ENCODE measurements around the gene ARHGAP6.

Gene ARHGAP6

GRCh38 chrX:11558972-11559371 lies 106.7 kb downstream of the ARHGAP6 start:
- Histone ChIP-seq H3K9ac (ENCODE audit: low read length in 5 of 5) (no peak overlapping the region), H3K4me3 (ENCODE audit: low read depth in 1 of 5, low read length in 5 of 5) (no peak overlapping the region), H3K27me3 (ENCODE audit: control insufficient read depth in 5 of 5, insufficient read depth in 4 of 5, low read length in 5 of 5) (peaks cover 0 to 6% (median 0%) of the 10 kb centered on the region in 5 donors)

GRCh38 chrX:11557120-11557519 lies 108.6 kb downstream of the ARHGAP6 start:
- Histone ChIP-seq H3K4me1 (ENCODE audit: control insufficient read depth in 5 of 5, insufficient read depth in 5 of 5, low read length in 5 of 5) (no peaks in the 10 kb centered on the region), H3K9ac (ENCODE audit: low read length in 5 of 5) (no peak overlapping the region), H3K9me3 (ENCODE audit: control insufficient read depth in 5 of 5, low read length in 5 of 5) (no peaks in the 10 kb centered on the region), H3K27ac (ENCODE audit: low read depth, low read length) (no peak overlapping the region), H3K36me3 (ENCODE audit: control insufficient read depth in 5 of 5, insufficient read depth in 5 of 5, low read length in 5 of 5) (no peaks in the 10 kb centered on the region), H3K4me3 (ENCODE audit: low read depth in 1 of 5, low read length in 5 of 5) (no peak overlapping the region), H3K27me3 (ENCODE audit: control insufficient read depth in 5 of 5, insufficient read depth in 4 of 5, low read length in 5 of 5) (peaks cover 0 to 6% (median 0%) of the 10 kb centered on the region in 5 donors)

More at GRCh38 chrX:11558972-11559371, 106.7 kb downstream of the ARHGAP6 start:
- H3K9me3 ChIP-seq (ENCODE audit: control insufficient read depth in 5 of 5, low read length in 5 of 5) = no peaks in the 10 kb centered on the region
- H3K36me3 ChIP-seq (ENCODE audit: control insufficient read depth in 5 of 5, insufficient read depth in 5 of 5, low read length in 5 of 5) = no peaks in the 10 kb centered on the region
- H3K4me1 ChIP-seq (ENCODE audit: control insufficient read depth in 5 of 5, insufficient read depth in 5 of 5, low read length in 5 of 5) = no peaks in the 10 kb centered on the region
- H3K27ac ChIP-seq (ENCODE audit: low read depth, low read length) = no peak overlapping the region

GRCh38 chrX:11555759-11556158 lies 110.0 kb downstream of the ARHGAP6 start:
- H3K9ac ChIP-seq (ENCODE audit: low read length in 5 of 5) = no peak overlapping the region
- no peaks in the 10 kb centered on the region for H3K36me3 ChIP-seq (ENCODE audit: control insufficient read depth in 5 of 5, insufficient read depth in 5 of 5, low read length in 5 of 5)
- no peaks in the 10 kb centered on the region for H3K4me1 ChIP-seq (ENCODE audit: control insufficient read depth in 5 of 5, insufficient read depth in 5 of 5, low read length in 5 of 5)
- no peaks in the 10 kb centered on the region for H3K9me3 ChIP-seq (ENCODE audit: control insufficient read depth in 5 of 5, low read length in 5 of 5)
- no peak overlapping the region for H3K4me3 ChIP-seq (ENCODE audit: low read depth in 1 of 5, low read length in 5 of 5)
- H3K27me3 ChIP-seq (ENCODE audit: control insufficient read depth in 5 of 5, insufficient read depth in 4 of 5, low read length in 5 of 5) = peaks cover 0 to 6% (median 0%) of the 10 kb centered on the region in 5 donors
- H3K27ac ChIP-seq (ENCODE audit: low read depth, low read length) = no peak overlapping the region

- H3K36me3 ChIP-seq (ENCODE audit: control insufficient read depth in 5 of 5, insufficient read depth in 5 of 5, low read length in 5 of 5) = no peaks in the 10 kb centered on the region
- H3K27ac ChIP-seq (ENCODE audit: low read depth, low read length) = no peak overlapping the region
- H3K9me3 ChIP-seq (ENCODE audit: control insufficient read depth in 5 of 5, low read length in 5 of 5) = peaks cover 0 to 2% (median 0%) of the 10 kb centered on the region in 5 donors
- no peak overlapping the region for H3K9ac ChIP-seq (ENCODE audit: low read length in 5 of 5)
- peaks cover 0 to 6% (median 0%) of the 10 kb centered on the region in 5 donors for H3K27me3 ChIP-seq (ENCODE audit: control insufficient read depth in 5 of 5, insufficient read depth in 4 of 5, low read length in 5 of 5)
- H3K4me1 ChIP-seq (ENCODE audit: control insufficient read depth in 5 of 5, insufficient read depth in 5 of 5, low read length in 5 of 5) = no peaks in the 10 kb centered on the region
- no peak overlapping the region for H3K4me3 ChIP-seq (ENCODE audit: low read depth in 1 of 5, low read length in 5 of 5)
Measured at GRCh38 chrX:11553594-11553993, 112.1 kb downstream of the ARHGAP6 start.

- H3K4me3 ChIP-seq (ENCODE audit: low read depth in 1 of 5, low read length in 5 of 5) = no peak overlapping the region
- peaks cover 0 to 9% (median 5%) of the 10 kb centered on the region in 5 donors for H3K9me3 ChIP-seq (ENCODE audit: control insufficient read depth in 5 of 5, low read length in 5 of 5)
- no peak overlapping the region for H3K9ac ChIP-seq (ENCODE audit: low read length in 5 of 5)
- H3K27me3 ChIP-seq (ENCODE audit: control insufficient read depth in 5 of 5, insufficient read depth in 4 of 5, low read length in 5 of 5) = peaks cover 0 to 1% (median 0%) of the 10 kb centered on the region in 5 donors
- H3K4me1 ChIP-seq (ENCODE audit: control insufficient read depth in 5 of 5, insufficient read depth in 5 of 5, low read length in 5 of 5) = no peaks in the 10 kb centered on the region
- no peaks in the 10 kb centered on the region for H3K36me3 ChIP-seq (ENCODE audit: control insufficient read depth in 5 of 5, insufficient read depth in 5 of 5, low read length in 5 of 5)
- no peak overlapping the region for H3K27ac ChIP-seq (ENCODE audit: low read depth, low read length)
Measured at GRCh38 chrX:11551151-11551550, 114.6 kb downstream of the ARHGAP6 start.

GRCh38 chrX:11546917-11547316 lies 118.8 kb downstream of the ARHGAP6 start:
- H3K27me3 ChIP-seq (ENCODE audit: control insufficient read depth in 5 of 5, insufficient read depth in 4 of 5, low read length in 5 of 5) = peaks cover 0 to 3% (median 0%) of the 10 kb centered on the region in 5 donors
- H3K27ac ChIP-seq (ENCODE audit: low read depth, low read length) = no peak overlapping the region
- H3K36me3 ChIP-seq (ENCODE audit: control insufficient read depth in 5 of 5, insufficient read depth in 5 of 5, low read length in 5 of 5) = no peaks in the 10 kb centered on the region
- no peaks in the 10 kb centered on the region for H3K4me1 ChIP-seq (ENCODE audit: control insufficient read depth in 5 of 5, insufficient read depth in 5 of 5, low read length in 5 of 5)
- H3K9ac ChIP-seq (ENCODE audit: low read length in 5 of 5) = no peak overlapping the region
- H3K9me3 ChIP-seq (ENCODE audit: control insufficient read depth in 5 of 5, low read length in 5 of 5) = peaks cover 0 to 9% (median 5%) of the 10 kb centered on the region in 5 donors
- H3K4me3 ChIP-seq (ENCODE audit: low read depth in 1 of 5, low read length in 5 of 5) = no peak overlapping the region

- Histone ChIP-seq H3K4me1 (ENCODE audit: control insufficient read depth in 5 of 5, insufficient read depth in 5 of 5, low read length in 5 of 5) (no peaks in the 10 kb centered on the region), H3K9ac (ENCODE audit: low read length in 5 of 5) (no peak overlapping the region), H3K9me3 (ENCODE audit: control insufficient read depth in 5 of 5, low read length in 5 of 5) (peaks cover 0 to 9% (median 5%) of the 10 kb centered on the region in 5 donors), H3K27ac (ENCODE audit: low read depth, low read length) (no peak overlapping the region), H3K4me3 (ENCODE audit: low read depth in 1 of 5, low read length in 5 of 5) (no peak overlapping the region), H3K36me3 (ENCODE audit: control insufficient read depth in 5 of 5, insufficient read depth in 5 of 5, low read length in 5 of 5) (no peaks in the 10 kb centered on the region), H3K27me3 (ENCODE audit: control insufficient read depth in 5 of 5, insufficient read depth in 4 of 5, low read length in 5 of 5) (peaks cover 0 to 11% (median 2%) of the 10 kb centered on the region in 5 donors)
Measured at GRCh38 chrX:11543249-11543648, 122.5 kb downstream of the ARHGAP6 start.

DNA sequence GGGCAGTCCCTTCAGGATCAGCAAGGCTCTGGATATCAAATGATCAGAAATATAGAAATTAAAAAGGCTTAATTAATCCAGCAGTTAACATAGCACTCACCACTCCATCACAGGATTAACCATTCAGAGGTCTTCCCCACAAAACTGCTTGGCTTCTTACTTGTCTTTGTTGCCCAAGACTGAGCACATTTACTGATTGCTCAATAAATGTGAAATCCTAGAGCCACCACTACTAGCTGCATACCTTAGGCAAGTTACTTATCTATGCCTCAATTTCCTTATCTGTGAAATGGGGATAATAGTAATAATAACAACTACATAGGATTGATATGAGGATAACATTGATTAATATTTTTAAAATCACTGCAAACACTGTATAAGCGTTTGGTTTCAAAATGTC lies 124.2 kb downstream of the ARHGAP6 start:
- Histone ChIP-seq H3K4me1 (ENCODE audit: control insufficient read depth in 5 of 5, insufficient read depth in 5 of 5, low read length in 5 of 5) (no peaks in the 10 kb centered on the region), H3K27ac (ENCODE audit: low read depth, low read length) (no peak overlapping the region), H3K9me3 (ENCODE audit: control insufficient read depth in 5 of 5, low read length in 5 of 5) (no peaks in the 10 kb centered on the region), H3K4me3 (ENCODE audit: low read depth in 1 of 5, low read length in 5 of 5) (no peak overlapping the region), H3K27me3 (ENCODE audit: control insufficient read depth in 5 of 5, insufficient read depth in 4 of 5, low read length in 5 of 5) (peaks cover 0 to 11% (median 2%) of the 10 kb centered on the region in 5 donors), H3K9ac (ENCODE audit: low read length in 5 of 5) (no peak overlapping the region), H3K36me3 (ENCODE audit: control insufficient read depth in 5 of 5, insufficient read depth in 5 of 5, low read length in 5 of 5) (no peaks in the 10 kb centered on the region)

DNA sequence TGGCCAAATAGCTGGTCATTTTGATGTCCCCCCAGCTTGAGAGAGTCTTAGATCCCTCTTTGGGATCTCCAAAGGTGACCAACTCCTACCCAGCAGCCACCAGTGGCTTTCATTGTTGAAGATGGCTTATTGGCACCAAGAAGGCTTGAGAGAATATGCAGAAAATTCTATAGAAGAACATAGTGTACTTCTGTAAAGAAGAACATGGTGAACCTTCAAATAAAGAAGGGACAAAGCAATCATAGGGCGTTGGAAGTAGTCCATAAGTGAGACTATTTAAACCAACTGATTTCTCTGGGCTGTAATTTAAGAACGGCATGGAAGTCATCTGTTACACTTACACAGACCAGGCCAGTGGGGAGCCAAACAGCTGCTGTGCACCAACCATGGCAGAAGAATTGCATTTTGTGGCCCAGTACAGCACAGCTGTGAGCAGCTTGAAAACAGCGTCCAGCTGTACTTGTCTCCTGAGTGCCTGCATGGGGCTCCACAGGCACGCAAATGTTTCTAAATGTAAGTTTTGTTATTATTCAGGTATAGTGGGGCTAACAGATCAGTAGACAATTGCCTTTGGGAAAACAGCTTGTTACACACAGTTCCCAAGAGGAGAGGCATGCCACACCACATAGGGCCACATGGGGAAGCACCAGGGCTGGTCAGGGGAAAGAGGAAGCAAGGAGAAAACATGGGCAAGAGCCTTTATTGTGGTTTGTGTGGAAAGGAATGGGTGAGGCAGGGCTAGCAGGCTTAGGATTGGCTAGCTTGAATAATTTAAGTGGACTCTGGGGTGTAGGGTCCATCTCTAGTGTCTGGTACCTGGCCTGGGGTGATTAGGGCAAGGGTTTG lies 125.0 kb downstream of the ARHGAP6 start:
- H3K4me1 ChIP-seq (ENCODE audit: control insufficient read depth in 5 of 5, insufficient read depth in 5 of 5, low read length in 5 of 5) = no peaks in the 10 kb centered on the region
- no peaks in the 10 kb centered on the region for H3K36me3 ChIP-seq (ENCODE audit: control insufficient read depth in 5 of 5, insufficient read depth in 5 of 5, low read length in 5 of 5)
- no peak overlapping the region for H3K27ac ChIP-seq (ENCODE audit: low read depth, low read length)
- no peak overlapping the region for H3K4me3 ChIP-seq (ENCODE audit: low read depth in 1 of 5, low read length in 5 of 5)
- peaks cover 0 to 16% (median 2%) of the 10 kb centered on the region in 5 donors for H3K27me3 ChIP-seq (ENCODE audit: control insufficient read depth in 5 of 5, insufficient read depth in 4 of 5, low read length in 5 of 5)
- no peak overlapping the region for H3K9ac ChIP-seq (ENCODE audit: low read length in 5 of 5)
- no peaks in the 10 kb centered on the region for H3K9me3 ChIP-seq (ENCODE audit: control insufficient read depth in 5 of 5, low read length in 5 of 5)

- no peaks in the 10 kb centered on the region for H3K9me3 ChIP-seq (ENCODE audit: control insufficient read depth in 5 of 5, low read length in 5 of 5)
- no peak overlapping the region for H3K9ac ChIP-seq (ENCODE audit: low read length in 5 of 5)
- H3K27me3 ChIP-seq (ENCODE audit: control insufficient read depth in 5 of 5, insufficient read depth in 4 of 5, low read length in 5 of 5) = peaks cover 0 to 13% (median 2%) of the 10 kb centered on the region in 5 donors
- no peak overlapping the region for H3K4me3 ChIP-seq (ENCODE audit: low read depth in 1 of 5, low read length in 5 of 5)
- H3K4me1 ChIP-seq (ENCODE audit: control insufficient read depth in 5 of 5, insufficient read depth in 5 of 5, low read length in 5 of 5) = no peaks in the 10 kb centered on the region
- H3K36me3 ChIP-seq (ENCODE audit: control insufficient read depth in 5 of 5, insufficient read depth in 5 of 5, low read length in 5 of 5) = no peaks in the 10 kb centered on the region
- H3K27ac ChIP-seq (ENCODE audit: low read depth, low read length) = no peak overlapping the region
Measured at GRCh38 chrX:11537141-11537540, 128.6 kb downstream of the ARHGAP6 start.
